Lung (tissue), 12 donors: ENCODE measurements around the gene SEZ6L2. TPM values are rescaled to one million over a fixed set of nuclear protein-coding genes. Genes with fewer than 3 reads are reported as not detected.

Experiments
- ATAC-seq: fragments of 200-7000 bp; cut with Tn5 transposase; one replicate; pipeline ENCODE4 v1.9.1; 2020; ENCODE audit warnings: moderate number of reproducible peaks; ENCODE audit not compliant: insufficient read depth, low FRiP score
- DNase-seq, 3 donors: peaks; one replicate each; pipeline ENCODE4 v3.0.0-alpha.2; 2013 to 2017
- H3K27ac ChIP-seq, 2 donors: one replicate each; pipeline ENCODE4 v1.5.1; 2013; ENCODE audit warnings: mild to moderate bottlenecking in 2 of 2, moderate library complexity in 2 of 2, control low read depth in 1 of 2, inconsistent platforms in 1 of 2, low read depth in 1 of 2, low read length in 1 of 2
- H3K27me3 ChIP-seq, 3 donors: one replicate each; pipeline ENCODE4 v1.5.1; 2013; ENCODE audit warnings: low read length in 2 of 3; ENCODE audit not compliant: control insufficient read depth in 3 of 3, insufficient read depth in 3 of 3
- H3K36me3 ChIP-seq, 4 donors: one replicate each; pipeline ENCODE4 v1.5.1; 2013; ENCODE audit warnings: low read length in 4 of 4, mild to moderate bottlenecking in 1 of 4, moderate library complexity in 1 of 4; ENCODE audit not compliant: control insufficient read depth in 4 of 4, insufficient read depth in 4 of 4
- H3K4me1 ChIP-seq, 5 donors: one replicate each; pipeline ENCODE4 v1.5.1; 2013; ENCODE audit warnings: low read length in 5 of 5, mild to moderate bottlenecking in 2 of 5, moderate library complexity in 1 of 5; ENCODE audit not compliant: control insufficient read depth in 5 of 5, insufficient read depth in 5 of 5
- H3K4me3 ChIP-seq: one replicate; pipeline ENCODE4 v1.5.1; 2013; ENCODE audit warnings: mild to moderate bottlenecking, control low read depth, moderate library complexity
- H3K9ac ChIP-seq, 2 donors: one replicate each; pipeline ENCODE4 v1.5.1; 2013; ENCODE audit warnings: low read length in 2 of 2, control low read depth in 1 of 2; ENCODE audit not compliant: insufficient read depth in 1 of 2
- H3K9me3 ChIP-seq, 4 donors: one replicate each; pipeline ENCODE4 v1.5.1; 2013; ENCODE audit warnings: low read length in 3 of 4, mild to moderate bottlenecking in 1 of 4, moderate library complexity in 1 of 4; ENCODE audit not compliant: control insufficient read depth in 4 of 4, insufficient read depth in 3 of 4
- WGBS, 2 donors: extraction: QIAGEN DNeasy Blood & Tissue Kit; methylation state at CpG; one replicate each; pipeline ENCODE4 v1.1.7; 2013; 5-methylcytosine and 5-hydroxymethylcytosine counted together
- polyA plus RNA-seq, 2 donors: library from polyadenylated mRNA; stranded (reverse); fragments of 200-250 nt; gene quantifications; one replicate each; pipeline ENCODE4 v1.2.1, GENCODE V29; 2013
- total RNA-seq, 2 donors: library from RNA; depleted of rRNA in 1 of 2; stranded (reverse); fragments of >200 nt in 1 of 2; gene quantifications; one replicate each; pipeline ENCODE4 v1.2.1, GENCODE V29; 2014 to 2021
- TF ChIP-seq, protein P1 (sequence below): IDR thresholded peaks from 2 replicates; pipeline ENCODE4 v1.5.1; 2012; ENCODE audit warnings: mild to moderate bottlenecking; ENCODE audit errors: control extremely low read depth, extremely low read depth
- donor health status: control.
- donor health status: control.
- donor health status: Bipolar disorder and iron deficiency.
- donor health status: healthy.
- donor health status: DM: yes; HTN: yes; CAD: no.

Gene SEZ6L2
- total and polyA plus RNA-seq, 4 donors, result 4.6 to 19.2 (median 6.1) TPM

DNA sequence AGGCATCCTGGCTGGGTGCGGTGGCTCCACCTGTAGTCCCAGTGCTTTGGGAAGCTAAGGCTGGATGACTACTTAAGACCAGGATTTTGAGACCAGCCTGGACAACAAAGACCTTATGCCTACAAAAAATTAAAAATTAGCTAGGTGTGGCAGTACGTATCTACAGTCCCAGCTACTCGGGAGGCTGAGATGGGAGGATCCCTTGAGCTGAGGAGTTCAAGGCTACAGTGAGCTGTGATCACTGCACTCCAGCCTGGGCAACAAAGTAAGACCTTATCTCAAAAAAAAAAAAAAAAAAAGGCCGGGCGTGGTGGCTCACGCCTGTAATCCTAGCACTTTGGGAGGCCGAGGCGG is 73.0 kb downstream of the SEZ6L2 start:
- H3K9me3 ChIP-seq, result no peaks in the 10 kb centered on the region
- ATAC-seq, result no peak
- H3K4me1 ChIP-seq, result peaks cover 0 to 34% (median 5%) of the 10 kb centered on the region in 5 donors

DNA sequence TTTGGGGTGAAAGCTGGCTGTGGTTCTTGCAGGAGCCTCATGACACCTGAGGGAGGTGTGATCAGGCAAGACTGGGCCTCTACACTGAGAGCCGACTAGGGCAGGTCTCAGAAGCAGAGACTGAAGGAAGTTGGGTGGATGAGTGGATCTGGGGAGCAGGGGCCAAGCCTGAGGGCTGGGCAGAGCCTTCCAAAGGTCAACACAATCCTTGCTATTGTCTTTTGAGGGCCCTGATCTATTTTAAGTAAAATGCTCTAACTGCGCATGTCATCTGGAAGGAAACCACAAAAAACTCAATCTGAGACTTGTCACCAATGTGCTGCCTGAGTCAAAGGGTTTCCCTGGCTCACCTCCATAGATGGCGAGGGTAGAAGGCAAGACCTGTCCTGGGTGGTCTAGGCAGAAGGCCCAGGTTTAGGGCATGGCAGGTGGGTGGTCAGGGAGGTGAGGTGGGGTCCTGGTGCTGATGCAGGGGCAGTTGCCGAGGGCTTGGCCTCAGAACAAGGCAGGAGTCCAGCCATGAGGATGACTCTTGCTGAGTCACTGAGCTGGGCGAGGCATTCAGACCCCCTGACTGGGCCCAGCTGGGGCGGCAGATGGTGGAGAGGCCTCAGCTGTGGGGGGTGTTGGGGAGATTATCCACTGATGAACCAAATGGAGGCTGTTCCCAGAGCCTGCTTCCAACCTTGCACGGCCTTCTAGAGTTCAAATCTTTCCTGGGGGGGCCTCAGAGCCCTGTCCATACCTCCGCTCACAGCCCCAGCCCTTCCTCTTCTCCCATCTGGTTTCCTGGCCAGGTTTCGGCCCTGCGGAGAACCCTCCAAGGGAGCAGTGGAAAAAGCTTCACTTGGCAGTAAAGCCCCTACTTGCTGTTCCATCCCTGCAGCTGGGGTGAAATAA is 74.0 kb downstream of the SEZ6L2 start:
- Histone ChIP-seq H3K27me3 (no peaks in the 10 kb centered on the region), H3K36me3 (peaks cover 0 to 13% (median 0%) of the 10 kb centered on the region in 4 donors), H3K4me3 (no peak overlapping the region), H3K27ac (peak overlapping the region; percentile 47 to 82), H3K9me3 (no peaks in the 10 kb centered on the region), H3K9ac (no peak overlapping the region), H3K4me1 (peaks cover 0 to 34% (median 12%) of the 10 kb centered on the region in 5 donors)
- WGBS, 2 donors, result 51 to 65% methylated on average over 10 of the region's 10 CpGs
- TF ChIP-seq, protein P1, sequence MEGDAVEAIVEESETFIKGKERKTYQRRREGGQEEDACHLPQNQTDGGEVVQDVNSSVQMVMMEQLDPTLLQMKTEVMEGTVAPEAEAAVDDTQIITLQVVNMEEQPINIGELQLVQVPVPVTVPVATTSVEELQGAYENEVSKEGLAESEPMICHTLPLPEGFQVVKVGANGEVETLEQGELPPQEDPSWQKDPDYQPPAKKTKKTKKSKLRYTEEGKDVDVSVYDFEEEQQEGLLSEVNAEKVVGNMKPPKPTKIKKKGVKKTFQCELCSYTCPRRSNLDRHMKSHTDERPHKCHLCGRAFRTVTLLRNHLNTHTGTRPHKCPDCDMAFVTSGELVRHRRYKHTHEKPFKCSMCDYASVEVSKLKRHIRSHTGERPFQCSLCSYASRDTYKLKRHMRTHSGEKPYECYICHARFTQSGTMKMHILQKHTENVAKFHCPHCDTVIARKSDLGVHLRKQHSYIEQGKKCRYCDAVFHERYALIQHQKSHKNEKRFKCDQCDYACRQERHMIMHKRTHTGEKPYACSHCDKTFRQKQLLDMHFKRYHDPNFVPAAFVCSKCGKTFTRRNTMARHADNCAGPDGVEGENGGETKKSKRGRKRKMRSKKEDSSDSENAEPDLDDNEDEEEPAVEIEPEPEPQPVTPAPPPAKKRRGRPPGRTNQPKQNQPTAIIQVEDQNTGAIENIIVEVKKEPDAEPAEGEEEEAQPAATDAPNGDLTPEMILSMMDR, result no peak
- ATAC-seq, result peak; percentile 6
- DNase-seq, result no peak

More for the DNA sequence above, 73.0 kb downstream of the SEZ6L2 start:
- Histone ChIP-seq H3K9ac (no peak overlapping the region), H3K27ac (peak overlapping the region in 1 of 2 donors; percentile 13), H3K4me3 (no peak overlapping the region), H3K36me3 (peaks cover 0 to 21% (median 0%) of the 10 kb centered on the region in 4 donors), H3K27me3 (no peaks in the 10 kb centered on the region)
- 94 to 95% methylated on average over 4 to 6 of the region's 8 CpGs for WGBS, 2 donors
- no peak for DNase-seq
- TF ChIP-seq, protein P1, result no peak

DNA sequence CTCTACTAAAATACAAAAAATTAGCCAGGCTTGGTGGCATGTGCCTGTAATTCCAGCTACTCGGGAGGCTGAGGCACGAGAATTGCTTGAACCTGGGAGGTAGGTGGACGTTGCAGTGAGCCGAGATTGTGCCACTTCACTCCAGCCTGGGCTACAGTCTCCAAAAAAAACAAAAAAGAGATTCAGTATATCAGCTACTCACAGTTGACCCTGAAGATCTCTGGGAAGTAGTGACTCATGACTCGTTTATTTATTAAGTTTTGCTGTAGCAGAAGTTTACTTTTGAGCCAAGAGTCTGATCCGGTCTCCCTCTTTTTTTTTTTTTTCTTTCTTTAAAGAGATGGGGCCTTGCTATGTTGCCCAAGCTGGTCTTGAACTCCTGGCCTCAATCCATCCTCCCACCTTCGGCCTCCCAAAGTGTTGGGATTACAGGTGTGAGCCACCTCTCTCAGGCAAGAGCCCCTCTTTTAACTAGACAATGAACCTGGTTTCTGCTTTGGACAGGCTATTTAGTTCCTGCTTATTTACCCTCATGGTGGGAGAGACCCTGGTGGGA is 74.7 kb downstream of the SEZ6L2 start:
- Histone ChIP-seq H3K27ac (peak overlapping the region; percentile 47 to 82), H3K4me1 (peaks cover 1 to 34% (median 12%) of the 10 kb centered on the region in 5 donors), H3K9ac (no peak overlapping the region), H3K27me3 (no peaks in the 10 kb centered on the region), H3K4me3 (no peak overlapping the region), H3K9me3 (no peaks in the 10 kb centered on the region), H3K36me3 (peaks cover 0 to 7% (median 3%) of the 10 kb centered on the region in 4 donors)
- DNase-seq (no peak), ATAC-seq (no peak)
- TF ChIP-seq, protein P1, result no peak
- WGBS, 2 donors, result 37 to 60% methylated on average over 7 of the region's 7 CpGs
